HCT116 (cell line): ENCODE data around the gene LSM4. TPM values are rescaled to one million over a fixed set of nuclear protein-coding genes. Genes with fewer than 3 reads are reported as not detected.

Source experiments
- ATAC-seq: fragments of 200-7000 bp; cut with Tn5 transposase; 2 replicates; pipeline ENCODE4 v1.9.1; 2020; ENCODE audit warnings: mild to moderate bottlenecking, moderate library complexity
- BruUV-seq: library from RNA; stranded (reverse); fragments of 400-500 nt; replicated peaks from 2 replicates; lab custom pipeline; 2021; lab: Mats Ljungman, UMichigan
- CTCF ChIA-PET: fragments of 300-600 bp; sonication (Branson Sonifier 250); formaldehyde crosslinking; loops from one replicate; lab custom pipeline; 2021; ENCODE audit warnings: antibody characterized with exemption; lab: Charles Lee
- POLR2A ChIA-PET: fragments of 300-600, 350-600 bp; sonication (Branson Sonifier 250); formaldehyde crosslinking; loops from one replicate; lab custom pipeline; 2021; ENCODE audit warnings: antibody characterized with exemption; lab: Charles Lee
- RAD21 ChIA-PET, 2 experiments: fragments of 300-600 bp; sonication (Branson Sonifier 250); formaldehyde crosslinking; loops; one replicate each; lab custom pipeline; 2023; ENCODE audit warnings: low total read pairs in 2 of 2; ENCODE audit not compliant: uncharacterized antibody in 2 of 2, unreplicated experiment in 2 of 2, low non-redundant PET in 1 of 2; lab: Charles Lee
- DNase-seq: peaks from one replicate; pipeline ENCODE4 v3.0.0-alpha.2; 2010; ENCODE audit warnings: low read depth, low spot score
- H2AFZ ChIP-seq: fragments of 200-600 bp; shearing (Covaris generic), sonication (generic); 2 replicates; pipeline ENCODE4 v1.6.1; 2017; ENCODE audit warnings: low read depth, mixed run types, mixed read lengths, antibody characterized with exemption, low read length; ENCODE audit not compliant: poor library complexity, severe bottlenecking
- H3K27ac ChIP-seq: 2 replicates; pipeline ENCODE4 v1.5.1; 2012; ENCODE audit warnings: low read depth, low read length
- H3K27me3 ChIP-seq: fragments of 200-600 bp; sonication (generic); 2 replicates; pipeline ENCODE4 v1.6.1; 2016; ENCODE audit warnings: mixed run types, low read length, mixed read lengths; ENCODE audit not compliant: insufficient read depth
- H3K36me3 ChIP-seq, 2 experiments: fragments of 200-500 bp in 1 of 2; fragments of 200-600 bp in 1 of 2; sonication (Bioruptor generic) in 1 of 2; sonication (generic) in 1 of 2; 2 replicates each; pipeline versions ENCODE4 v1.5.1 to v1.6.1; 2014 to 2016; ENCODE audit warnings: low read length in 2 of 2, inconsistent platforms in 1 of 2, mixed read lengths in 1 of 2, mixed run types in 1 of 2; ENCODE audit not compliant: insufficient read depth in 2 of 2, control insufficient read depth in 1 of 2
- H3K4me1 ChIP-seq, 2 experiments: fragments of 200-600 bp in 1 of 2; sonication (generic) in 1 of 2; 2 replicates each; pipeline versions ENCODE4 v1.5.1 to v1.6.1; 2012 to 2017; ENCODE audit warnings: low read length in 2 of 2, inconsistent platforms in 1 of 2, mild to moderate bottlenecking in 1 of 2, mixed read lengths in 1 of 2, mixed run types in 1 of 2, moderate library complexity in 1 of 2; ENCODE audit not compliant: insufficient read depth in 2 of 2, control insufficient read depth in 1 of 2
- H3K4me2 ChIP-seq: fragments of 200-600 bp; sonication (generic); 2 replicates; pipeline ENCODE4 v1.6.1; 2017; ENCODE audit warnings: mixed run types, low read length, mixed read lengths
- H3K4me3 ChIP-seq, 2 experiments: fragments of 200-600 bp in 1 of 2; sonication (generic) in 1 of 2; replicated peaks in 1 of 2; 2 replicates each; pipeline ENCODE4 v1.5.1; 2011 to 2016; ENCODE audit warnings: low read length in 2 of 2, control low read depth in 1 of 2, low read depth in 1 of 2, mild to moderate bottlenecking in 1 of 2, mixed read lengths in 1 of 2, mixed run types in 1 of 2
- H3K79me2 ChIP-seq: fragments of 200-600 bp; sonication (generic); 2 replicates; pipeline ENCODE4 v1.6.1; 2017; ENCODE audit warnings: mild to moderate bottlenecking, mixed run types, low read length, moderate library complexity, mixed read lengths; ENCODE audit not compliant: insufficient read depth
- H3K9ac ChIP-seq: fragments of 200-600 bp; sonication (generic); 2 replicates; pipeline ENCODE4 v1.6.1; 2016; ENCODE audit warnings: low read length, mixed read lengths
- H3K9me2 ChIP-seq: fragments of 200-600 bp; sonication (generic), shearing (Covaris generic); 2 replicates; pipeline ENCODE4 v1.6.1; 2017; ENCODE audit warnings: mixed run types, mild to moderate bottlenecking, moderate library complexity; ENCODE audit not compliant: insufficient read depth
- H3K9me3 ChIP-seq, 2 experiments: fragments of 200-500 bp in 1 of 2; fragments of 200-600 bp in 1 of 2; sonication (Bioruptor generic) in 1 of 2; sonication (generic) in 1 of 2; 2 replicates each; pipeline ENCODE4 v1.6.1; 2014 to 2017; ENCODE audit warnings: low read length in 2 of 2, mixed read lengths in 2 of 2, inconsistent platforms in 1 of 2, low read depth in 1 of 2, mild to moderate bottlenecking in 1 of 2, mixed run types in 1 of 2, moderate library complexity in 1 of 2; ENCODE audit not compliant: control insufficient read depth in 1 of 2, insufficient read depth in 1 of 2
- H4K20me1 ChIP-seq: fragments of 200-600 bp; sonication (generic), shearing (Covaris generic); 2 replicates; pipeline ENCODE4 v1.6.1; 2017; ENCODE audit warnings: mixed run types, mild to moderate bottlenecking, moderate library complexity; ENCODE audit not compliant: insufficient read depth
- CBX3 ChIP-seq: IDR thresholded peaks from 2 replicates; pipeline ENCODE4 v1.6.1; 2012; ENCODE audit warnings: low read depth
- CEBPB ChIP-seq: IDR thresholded peaks from 2 replicates; pipeline ENCODE4 v1.6.1; 2012; ENCODE audit warnings: low read depth
- EGR1 ChIP-seq: IDR thresholded peaks from 2 replicates; pipeline ENCODE4 v1.6.1; 2012; ENCODE audit warnings: low read depth
- ELF1 ChIP-seq: IDR thresholded peaks from 2 replicates; pipeline ENCODE4 v1.6.1; 2012; ENCODE audit warnings: low read depth, borderline replicate concordance
- EZH2 ChIP-seq: fragments of 200-600 bp; sonication (generic); IDR thresholded peaks from 2 replicates; pipeline ENCODE4 v1.6.1; 2017; ENCODE audit warnings: antibody characterized with exemption, mixed run types
- FOSL1 ChIP-seq: IDR thresholded peaks from 2 replicates; pipeline ENCODE4 v1.6.1; 2012; ENCODE audit warnings: low read depth
- JUND ChIP-seq: IDR thresholded peaks from 2 replicates; pipeline ENCODE4 v1.6.1; 2012
- MAX ChIP-seq: IDR thresholded peaks from 2 replicates; pipeline ENCODE4 v1.6.1; 2012
- POLR2A ChIP-seq: IDR thresholded peaks from 2 replicates; pipeline ENCODE4 v1.7.0; 2011; ENCODE audit warnings: borderline replicate concordance; ENCODE audit not compliant: insufficient read depth, insufficient read length; ENCODE audit errors: extremely low read depth
- POLR2AphosphoS5 ChIP-seq: IDR thresholded peaks from 2 replicates; pipeline ENCODE4 v1.6.1; 2011; ENCODE audit warnings: mild to moderate bottlenecking, low read depth, low read length, moderate library complexity
- SIN3A ChIP-seq: IDR thresholded peaks from 2 replicates; pipeline ENCODE4 v1.6.1; 2012; ENCODE audit warnings: low read depth
- SP1 ChIP-seq: IDR thresholded peaks from 2 replicates; pipeline ENCODE4 v1.6.1; 2012; ENCODE audit warnings: low read depth
- SRF ChIP-seq: IDR thresholded peaks from 2 replicates; pipeline ENCODE4 v1.6.1; 2012; ENCODE audit warnings: low read depth
- TCF7L2 ChIP-seq: IDR thresholded peaks from 2 replicates; pipeline ENCODE4 v1.7.0; 2011; ENCODE audit warnings: borderline replicate concordance, inconsistent platforms; ENCODE audit not compliant: insufficient read depth, insufficient read length; ENCODE audit errors: extremely low read depth
- YY1 ChIP-seq: IDR thresholded peaks from 2 replicates; pipeline ENCODE4 v1.6.1; 2011; ENCODE audit warnings: low read length, low read depth, moderate library complexity, mild to moderate bottlenecking; ENCODE audit not compliant: insufficient replicate concordance; ENCODE audit errors: extremely low read depth
- ZFX ChIP-seq: fragments of 450-650 bp; IDR thresholded peaks from 2 replicates; pipeline ENCODE4 v1.6.1; 2017
- ZNF274 ChIP-seq: fragments of 200-500 bp; sonication (Bioruptor generic); IDR thresholded peaks from 2 replicates; pipeline ENCODE4 v1.6.1; 2014; ENCODE audit warnings: mild to moderate bottlenecking, low read depth, low read length, inconsistent platforms
- intact Hi-C: fragments of 100-400 bp; cut with micrococcal nuclease; formaldehyde crosslinking; loops from 2 replicates; pipeline ENCODE4 v1.10.0; 2022
- total RNA-seq: library from RNA; stranded (reverse); gene quantifications from one replicate; pipeline ENCODE4 v1.2.1, GENCODE V29; 2021; ENCODE audit not compliant: unreplicated experiment
- TF ChIP-seq, protein P1 (sequence below), 3 experiments: fragments of 200-600 bp in 1 of 3; sonication (generic) in 1 of 3; IDR thresholded peaks in 2 of 3; conservative IDR thresholded peaks in 1 of 3; 2 replicates each; pipeline ENCODE4 v1.5.1; 2012 to 2017; ENCODE audit warnings: low read depth in 2 of 3, low read length in 2 of 3, antibody characterized with exemption in 1 of 3, borderline replicate concordance in 1 of 3, control low read depth in 1 of 3, mild to moderate bottlenecking in 1 of 3, mixed read lengths in 1 of 3, mixed run types in 1 of 3, moderate library complexity in 1 of 3; ENCODE audit not compliant: insufficient read depth in 1 of 3
- TF ChIP-seq, protein P2 (sequence below): IDR thresholded peaks from 2 replicates; pipeline ENCODE4 v1.6.1; 2012
- TF ChIP-seq, protein P3 (sequence below): IDR thresholded peaks from 2 replicates; pipeline ENCODE4 v1.6.1; 2011; ENCODE audit warnings: mild to moderate bottlenecking, low read length, moderate library complexity; ENCODE audit not compliant: insufficient replicate concordance; ENCODE audit errors: extremely low read depth

Gene LSM4
- total RNA-seq, 1 experiment from 2014 or later: 400 TPM

DNA sequence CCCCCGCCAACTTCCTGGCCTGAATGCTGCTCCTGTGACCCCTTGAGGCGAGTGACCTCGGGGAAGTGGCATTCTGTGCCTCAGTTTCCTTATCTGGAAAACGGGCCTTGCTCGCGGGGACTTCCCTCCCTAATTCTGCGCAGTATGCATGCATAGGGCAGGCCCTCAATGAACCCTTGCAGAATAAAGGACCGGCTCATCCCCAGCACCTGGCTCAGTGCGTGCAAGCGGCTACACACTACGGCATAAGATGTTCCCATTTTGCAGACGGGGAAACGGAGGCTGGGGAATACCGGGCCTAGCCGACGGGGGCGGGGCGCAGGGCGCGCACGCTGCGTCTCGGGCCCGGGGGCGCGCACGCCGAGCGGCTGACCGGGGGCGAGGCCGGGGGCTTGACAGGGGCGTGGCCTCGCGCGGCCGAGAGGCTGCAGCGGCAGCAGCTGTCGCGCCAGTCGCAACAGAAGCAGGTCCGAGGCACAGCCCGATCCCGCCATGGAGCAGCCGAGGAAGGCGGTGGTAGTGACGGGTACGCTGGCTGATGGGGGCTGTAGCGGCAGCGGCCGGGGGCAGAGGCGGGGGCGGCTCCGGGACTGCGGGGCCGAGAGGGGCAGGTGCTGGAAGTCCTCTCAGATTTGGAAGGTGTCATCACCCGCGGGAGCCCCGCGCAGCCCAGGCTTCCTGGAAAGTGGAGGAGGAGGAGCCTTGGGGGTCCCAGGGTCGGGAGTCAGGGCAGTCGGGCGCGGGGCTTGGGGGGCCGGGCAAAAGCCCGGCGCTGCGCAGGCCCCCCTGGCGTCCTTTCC, 17.5 kb upstream of the LSM4 start, which contains the start of gene PGPEP1:
PGPEP1 (plus strand) TSS at position 409 of the 800 bp plus-strand sequence; CDS start at position 493, 84 bp downstream.
- RAD21 ChIA-PET: interaction anchor here in 1 of 2 experiments (0.6 to 2.2 kb wide), 3 partner anchors 12 to 84 kb away, joined by 3 to 5 read pairs (median 3); no protein-coding TSS in a partner anchor
- DNase-seq: no peak

More for the DNA sequence above, 17.5 kb upstream of the LSM4 start, which contains the start of gene PGPEP1:
- peak within 1 kb of the TSS; percentile 67 for H3K27ac ChIP-seq
- no peaks in the 10 kb centered on the region for H3K9me2 ChIP-seq
- no peaks in the 10 kb centered on the region for H3K79me2 ChIP-seq
- BruUV-seq: no TSS peak
- no peak within 1 kb of the TSS for H2AFZ ChIP-seq
- H4K20me1 ChIP-seq: no peaks in the 10 kb centered on the region
- TF ChIP-seq ELF1 (no peak), YY1 (no peak), CBX3 (0 out of 2 replicates have a peak, but pooled peaks have one; percentile 61), FOSL1 (no peak), SP1 (no peak; the same call in 1 of the 2 replicates), SRF (no peak), CEBPB (no peak), SIN3A (peak; percentile 70), MAX (peak; percentile 44; the same call in 1 of the 2 replicates), POLR2AphosphoS5 (peak; percentile 80), JUND (no peak), EZH2 (no peak), ZFX (no peak), ZNF274 (no peak), POLR2A (no peak), EGR1 (peak; percentile 44; the same call in 1 of the 2 replicates), TCF7L2 (no peak)
- TF ChIP-seq, protein P1, sequence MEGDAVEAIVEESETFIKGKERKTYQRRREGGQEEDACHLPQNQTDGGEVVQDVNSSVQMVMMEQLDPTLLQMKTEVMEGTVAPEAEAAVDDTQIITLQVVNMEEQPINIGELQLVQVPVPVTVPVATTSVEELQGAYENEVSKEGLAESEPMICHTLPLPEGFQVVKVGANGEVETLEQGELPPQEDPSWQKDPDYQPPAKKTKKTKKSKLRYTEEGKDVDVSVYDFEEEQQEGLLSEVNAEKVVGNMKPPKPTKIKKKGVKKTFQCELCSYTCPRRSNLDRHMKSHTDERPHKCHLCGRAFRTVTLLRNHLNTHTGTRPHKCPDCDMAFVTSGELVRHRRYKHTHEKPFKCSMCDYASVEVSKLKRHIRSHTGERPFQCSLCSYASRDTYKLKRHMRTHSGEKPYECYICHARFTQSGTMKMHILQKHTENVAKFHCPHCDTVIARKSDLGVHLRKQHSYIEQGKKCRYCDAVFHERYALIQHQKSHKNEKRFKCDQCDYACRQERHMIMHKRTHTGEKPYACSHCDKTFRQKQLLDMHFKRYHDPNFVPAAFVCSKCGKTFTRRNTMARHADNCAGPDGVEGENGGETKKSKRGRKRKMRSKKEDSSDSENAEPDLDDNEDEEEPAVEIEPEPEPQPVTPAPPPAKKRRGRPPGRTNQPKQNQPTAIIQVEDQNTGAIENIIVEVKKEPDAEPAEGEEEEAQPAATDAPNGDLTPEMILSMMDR (IDR thresholded peaks at IDR 0.05 in 2 of 3, conservative IDR thresholded peaks at IDR 0.05 in 1 of 3; ENCODE audit: borderline replicate concordance in 1 of 3, insufficient read depth in 1 of 3, low read depth in 2 of 3, low read length in 2 of 3): no peak
- TF ChIP-seq, protein P2, sequence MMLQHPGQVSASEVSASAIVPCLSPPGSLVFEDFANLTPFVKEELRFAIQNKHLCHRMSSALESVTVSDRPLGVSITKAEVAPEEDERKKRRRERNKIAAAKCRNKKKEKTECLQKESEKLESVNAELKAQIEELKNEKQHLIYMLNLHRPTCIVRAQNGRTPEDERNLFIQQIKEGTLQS: no peak
- TF ChIP-seq, protein P3, sequence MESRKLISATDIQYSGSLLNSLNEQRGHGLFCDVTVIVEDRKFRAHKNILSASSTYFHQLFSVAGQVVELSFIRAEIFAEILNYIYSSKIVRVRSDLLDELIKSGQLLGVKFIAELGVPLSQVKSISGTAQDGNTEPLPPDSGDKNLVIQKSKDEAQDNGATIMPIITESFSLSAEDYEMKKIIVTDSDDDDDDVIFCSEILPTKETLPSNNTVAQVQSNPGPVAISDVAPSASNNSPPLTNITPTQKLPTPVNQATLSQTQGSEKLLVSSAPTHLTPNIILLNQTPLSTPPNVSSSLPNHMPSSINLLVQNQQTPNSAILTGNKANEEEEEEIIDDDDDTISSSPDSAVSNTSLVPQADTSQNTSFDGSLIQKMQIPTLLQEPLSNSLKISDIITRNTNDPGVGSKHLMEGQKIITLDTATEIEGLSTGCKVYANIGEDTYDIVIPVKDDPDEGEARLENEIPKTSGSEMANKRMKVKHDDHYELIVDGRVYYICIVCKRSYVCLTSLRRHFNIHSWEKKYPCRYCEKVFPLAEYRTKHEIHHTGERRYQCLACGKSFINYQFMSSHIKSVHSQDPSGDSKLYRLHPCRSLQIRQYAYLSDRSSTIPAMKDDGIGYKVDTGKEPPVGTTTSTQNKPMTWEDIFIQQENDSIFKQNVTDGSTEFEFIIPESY: no peak
- TF ChIP-seq, all 23 proteins: peak for 5
- Histone ChIP-seq H3K9ac (peak within 1 kb of the TSS; percentile 62), H3K27me3 (no peaks in the 10 kb centered on the region), H3K9me3 (no peaks in the 10 kb centered on the region), H3K36me3 (no peaks in the 10 kb centered on the region; a peak in 2 of 4 replicates), H3K4me2 (peak within 1 kb of the TSS; percentile 97), H3K4me1 (peaks cover 25 to 63% of the 10 kb centered on the region in 2 experiments), H3K4me3 (peak within 1 kb of the TSS; percentile 76 to 82)
- CTCF ChIA-PET: interaction anchor here (1.1 to 4.1 kb wide), 6 partner anchors 8 to 97 kb away, joined by 4 to 31 read pairs (median 6); no protein-coding TSS in a partner anchor
- ATAC-seq: peak; percentile 76
- intact Hi-C loops: loop anchor here (5.0 kb wide), 1 partner anchor 63 kb away; no protein-coding TSS in a partner anchor
- POLR2A ChIA-PET: interaction anchor here (1.0 to 2.3 kb wide), 6 partner anchors 9 to 61 kb away, joined by 3 to 19 read pairs (median 4); partner anchors contain the start of genes GDF15 and JUND
